Cardiac septum (tissue), 1 donor: ENCODE measurements around the gene PRKCH. TPM values are rescaled to one million over a fixed set of nuclear protein-coding genes. Genes with fewer than 3 reads are reported as not detected.
"Not testable (repeated sequence)": the region's sequence is repeated elsewhere in the genome, so short reads cannot be mapped to it uniquely, and the experiment has no call there.

Source experiments
- DNase-seq: peaks from one replicate; pipeline ENCODE4 v3.0.0-alpha.2; 2020; ENCODE audit warnings: low spot score
- intact Hi-C: fragments of 100-400 bp; cut with DNase I; formaldehyde crosslinking; loops from one replicate; pipeline ENCODE4 v1.14.0; 2022
- total RNA-seq: library from RNA; stranded (reverse); fragmentation: NEBNext Ultra II Directional; extraction: Animal tissue kit (Norgen Biotek cat#: 25700); gene quantifications from one replicate; pipeline ENCODE4 v1.2.1, GENCODE V29; 2021
- donor health status: DM: no; HTN: no; CAD: no.

The PRKCH gene
- total RNA-seq, 1 donor from 2014 or later: 17.0 TPM

- no peak for DNase-seq
- intact Hi-C loops: no loop called here
Measured at GRCh38 chr14:61406198-61406597, 84.8 kb downstream of the PRKCH start.

- intact Hi-C loops: no loop called here
- no peak for DNase-seq
Measured at GRCh38 chr14:61406675-61407074, 85.3 kb downstream of the PRKCH start.

- intact Hi-C loops: no loop called here
- DNase-seq: no peak
Measured at GRCh38 chr14:61408498-61408897, 87.1 kb downstream of the PRKCH start.

GRCh38 chr14:61409782-61410181 lies 88.4 kb downstream of the PRKCH start:
- intact Hi-C loops: loop anchor here (10.0 kb wide), 1 partner anchor 85 kb away; the partner anchor contains the start of gene PRKCH
- DNase-seq: no peak

GRCh38 chr14:61415934-61416333 lies 94.6 kb downstream of the PRKCH start:
- not testable (repeated sequence) for DNase-seq
- intact Hi-C loops: loop anchor here (10.0 kb wide), 1 partner anchor 91 kb away; the partner anchor contains the start of gene PRKCH

GRCh38 chr14:61416591-61416990 lies 95.2 kb downstream of the PRKCH start:
- DNase-seq: no peak
- intact Hi-C loops: loop anchor here (10.0 kb wide), 1 partner anchor 92 kb away; the partner anchor contains the start of gene PRKCH

GRCh38 chr14:61417141-61417540 lies 95.8 kb downstream of the PRKCH start:
- intact Hi-C loops: loop anchor here (10.0 kb wide), 1 partner anchor 92 kb away; the partner anchor contains the start of gene PRKCH
- no peak for DNase-seq

GRCh38 chr14:61417883-61418455 lies 96.6 kb downstream of the PRKCH start:
- intact Hi-C loops: loop anchor here (2.0 to 10.0 kb wide), 2 partner anchors 61 to 93 kb away; partner anchors contain the start of gene PRKCH
- DNase-seq: no peak

- intact Hi-C loops: loop anchor here (2.0 to 10.0 kb wide), 2 partner anchors 62 to 94 kb away; partner anchors contain the start of gene PRKCH
- no peak for DNase-seq
Measured at GRCh38 chr14:61418746-61419145, 97.4 kb downstream of the PRKCH start.

- intact Hi-C loops: loop anchor here (2.0 to 10.0 kb wide), 2 partner anchors 62 to 94 kb away; partner anchors contain the start of gene PRKCH
- no peak for DNase-seq
Measured at GRCh38 chr14:61419201-61419600, 97.8 kb downstream of the PRKCH start.

- intact Hi-C loops: no loop called here
- DNase-seq: no peak
Measured at GRCh38 chr14:61420326-61420725, 98.9 kb downstream of the PRKCH start.

GRCh38 chr14:61421212-61421923 lies 100.0 kb downstream of the PRKCH start:
- no peak for DNase-seq
- intact Hi-C loops: no loop called here

- intact Hi-C loops: no loop called here
- no peak for DNase-seq
Measured at GRCh38 chr14:61426048-61426447, 104.7 kb downstream of the PRKCH start.

GRCh38 chr14:61428261-61428660 lies 106.9 kb downstream of the PRKCH start:
- no peak for DNase-seq
- intact Hi-C loops: no loop called here

- intact Hi-C loops: no loop called here
- DNase-seq: no peak
Measured at GRCh38 chr14:61429316-61429715, 107.9 kb downstream of the PRKCH start.

- no peak for DNase-seq
- intact Hi-C loops: no loop called here
Measured at GRCh38 chr14:61430066-61430757, 108.8 kb downstream of the PRKCH start.

GRCh38 chr14:61433169-61433568 lies 111.8 kb downstream of the PRKCH start:
- no peak for DNase-seq
- intact Hi-C loops: no loop called here

- no peak for DNase-seq
- intact Hi-C loops: no loop called here
Measured at GRCh38 chr14:61433828-61434227, 112.4 kb downstream of the PRKCH start.

GRCh38 chr14:61434311-61434710 lies 112.9 kb downstream of the PRKCH start:
- intact Hi-C loops: no loop called here

More at GRCh38 chr14:61434311-61434710, 112.9 kb downstream of the PRKCH start:
- no peak for DNase-seq
